Measurements from ENCODE around the gene USP49. TPM values are rescaled to one million over a fixed set of nuclear protein-coding genes. Genes with fewer than 3 reads are reported as not detected.
A peak's percentile ranks its signal among the peaks of the same experiment; 100 is the strongest.

The USP49 gene
- total RNA-seq, 1 experiment from 2014 or later = 2.3 TPM

GRCh38 chr6:41778895-41779294 is 116.3 kb downstream of the USP49 start:
- intact Hi-C loops (cut with micrococcal nuclease) = loop anchor here (10.0 kb wide), 1 partner anchor 174 kb away; no protein-coding TSS in a partner anchor
- TSS peak; percentile 41 for BruUV-seq (replicated peaks)
- Histone ChIP-seq H3K4me2 (ENCODE audit: low read length) (peak overlapping the region; percentile 97), H3K36me3 (ENCODE audit: low read depth, low read length) (no peaks in the 10 kb centered on the region; the same call in 1 of the 2 replicates), H4K20me1 (ENCODE audit: low read length) (no peaks in the 10 kb centered on the region), H3K27ac (ENCODE audit: low read length) (no peak overlapping the region), H3K27me3 (ENCODE audit: low read length) (no peaks in the 10 kb centered on the region), H3K4me3 (ENCODE audit: low read length) (peak overlapping the region; percentile 82), H3K9ac (ENCODE audit: low read length) (peak overlapping the region; percentile 67), H3F3A (ENCODE audit: low read length, unreplicated experiment) (no peaks in the 10 kb centered on the region), H2AFZ (ENCODE audit: low read length) (peak overlapping the region; percentile 74), H3K4me1 (ENCODE audit: insufficient read depth, low read length) (peaks cover 15% of the 10 kb centered on the region), H3K9me3 (ENCODE audit: low read length) (no peaks in the 10 kb centered on the region), H3K9me2 (replicated peaks; ENCODE audit: low read length) (no peaks in the 10 kb centered on the region), H3K79me2 (ENCODE audit: low read length) (peaks cover 6% of the 10 kb centered on the region; the same call in 1 of the 2 replicates)
- POLR2A ChIA-PET (ENCODE audit: unreplicated experiment) = no interaction called here
- DNase-seq = no peak
- no peak for ATAC-seq
- TF ChIP-seq EZH2 (IDR thresholded peaks at IDR 0.05; ENCODE audit: low read length, unreplicated experiment) (no peak), EZH2phosphoT487 (IDR thresholded peaks at IDR 0.05; ENCODE audit: borderline replicate concordance, low read length) (no peak)
- TF ChIP-seq, protein P1, sequence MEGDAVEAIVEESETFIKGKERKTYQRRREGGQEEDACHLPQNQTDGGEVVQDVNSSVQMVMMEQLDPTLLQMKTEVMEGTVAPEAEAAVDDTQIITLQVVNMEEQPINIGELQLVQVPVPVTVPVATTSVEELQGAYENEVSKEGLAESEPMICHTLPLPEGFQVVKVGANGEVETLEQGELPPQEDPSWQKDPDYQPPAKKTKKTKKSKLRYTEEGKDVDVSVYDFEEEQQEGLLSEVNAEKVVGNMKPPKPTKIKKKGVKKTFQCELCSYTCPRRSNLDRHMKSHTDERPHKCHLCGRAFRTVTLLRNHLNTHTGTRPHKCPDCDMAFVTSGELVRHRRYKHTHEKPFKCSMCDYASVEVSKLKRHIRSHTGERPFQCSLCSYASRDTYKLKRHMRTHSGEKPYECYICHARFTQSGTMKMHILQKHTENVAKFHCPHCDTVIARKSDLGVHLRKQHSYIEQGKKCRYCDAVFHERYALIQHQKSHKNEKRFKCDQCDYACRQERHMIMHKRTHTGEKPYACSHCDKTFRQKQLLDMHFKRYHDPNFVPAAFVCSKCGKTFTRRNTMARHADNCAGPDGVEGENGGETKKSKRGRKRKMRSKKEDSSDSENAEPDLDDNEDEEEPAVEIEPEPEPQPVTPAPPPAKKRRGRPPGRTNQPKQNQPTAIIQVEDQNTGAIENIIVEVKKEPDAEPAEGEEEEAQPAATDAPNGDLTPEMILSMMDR (conservative IDR thresholded peaks at IDR 0.05; ENCODE audit: low read depth, low read length) = no peak
- CTCF ChIA-PET = interaction anchor here (0.7 kb wide), 1 partner anchor 43 kb away, joined by 3 read pairs; no protein-coding TSS in a partner anchor

DNA sequence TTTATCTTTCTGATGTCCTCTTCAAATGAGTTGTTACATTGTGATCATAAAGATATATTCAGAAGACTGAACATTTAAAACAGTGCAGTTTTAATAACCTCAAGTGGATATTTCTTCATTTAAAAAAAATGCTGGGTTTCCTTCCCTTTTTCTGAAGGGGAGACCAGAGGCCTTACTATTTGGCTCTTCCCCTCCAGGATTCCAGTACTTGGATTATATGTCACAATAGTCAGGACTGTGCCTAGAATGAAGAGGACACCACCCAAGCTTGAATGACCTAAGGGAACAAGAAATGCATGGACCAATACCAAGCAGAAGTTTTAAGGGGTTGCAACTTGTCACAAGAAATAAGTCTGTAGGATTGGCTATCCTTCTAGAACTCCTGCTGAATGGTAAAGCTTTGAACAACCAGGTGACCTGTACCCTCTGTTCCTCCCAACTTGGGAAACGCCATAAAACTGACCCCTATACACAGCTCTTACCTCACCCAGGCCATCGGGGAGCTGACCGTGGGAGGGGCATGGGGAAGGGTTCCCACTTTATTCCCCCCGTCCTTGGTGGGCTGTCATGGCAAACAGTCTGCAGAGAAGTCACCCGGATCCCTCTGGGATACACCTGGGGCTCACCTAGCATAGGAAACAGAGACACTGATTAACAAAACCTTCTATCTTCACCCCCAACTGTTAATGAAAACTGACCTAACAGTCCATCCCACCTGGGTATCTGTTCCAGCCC is 117.5 kb downstream of the USP49 start:
- no peaks in the 10 kb centered on the region for H3K9me2 ChIP-seq (replicated peaks; ENCODE audit: low read length)
- H3K27ac ChIP-seq (ENCODE audit: low read length) = no peak overlapping the region
- H3K36me3 ChIP-seq (ENCODE audit: low read depth, low read length) = no peaks in the 10 kb centered on the region; the same call in 1 of the 2 replicates
- BruUV-seq (replicated peaks) = no TSS peak
- H3K9me3 ChIP-seq (ENCODE audit: low read length) = no peaks in the 10 kb centered on the region
- peaks cover 15% of the 10 kb centered on the region for H3K4me1 ChIP-seq (ENCODE audit: insufficient read depth, low read length)
- ChIA-PET POLR2A (ENCODE audit: unreplicated experiment) (no interaction called here), CTCF (no interaction called here)
- intact Hi-C loops (cut with micrococcal nuclease) = loop anchor here (10.0 kb wide), 1 partner anchor 173 kb away; no protein-coding TSS in a partner anchor
- H3K9ac ChIP-seq (ENCODE audit: low read length) = no peak overlapping the region
- DNase-seq (no peak), ATAC-seq (no peak)
- H3K4me3 ChIP-seq (ENCODE audit: low read length) = no peak overlapping the region
- no peaks in the 10 kb centered on the region for H3K27me3 ChIP-seq (ENCODE audit: low read length)
- H4K20me1 ChIP-seq (ENCODE audit: low read length) = no peaks in the 10 kb centered on the region
- H2AFZ ChIP-seq (ENCODE audit: low read length) = no peak overlapping the region
- TF ChIP-seq EZH2 (IDR thresholded peaks at IDR 0.05; ENCODE audit: low read length, unreplicated experiment) = no peak
- no peaks in the 10 kb centered on the region for H3F3A ChIP-seq (ENCODE audit: low read length, unreplicated experiment)
- no peak overlapping the region for H3K4me2 ChIP-seq (ENCODE audit: low read length)
- peaks cover 6% of the 10 kb centered on the region; the same call in 1 of the 2 replicates for H3K79me2 ChIP-seq (ENCODE audit: low read length)

- ATAC-seq (no peak), DNase-seq (no peak)
- Histone ChIP-seq H3K27ac (ENCODE audit: low read length) (no peak overlapping the region), H3F3A (ENCODE audit: low read length, unreplicated experiment) (no peaks in the 10 kb centered on the region), H3K9me3 (ENCODE audit: low read length) (no peaks in the 10 kb centered on the region), H2AFZ (ENCODE audit: low read length) (no peak overlapping the region), H3K27me3 (ENCODE audit: low read length) (no peaks in the 10 kb centered on the region), H3K4me1 (ENCODE audit: insufficient read depth, low read length) (peaks cover 5% of the 10 kb centered on the region; the same call in 1 of the 2 replicates), H3K9me2 (replicated peaks; ENCODE audit: low read length) (no peaks in the 10 kb centered on the region), H3K36me3 (ENCODE audit: low read depth, low read length) (no peaks in the 10 kb centered on the region; the same call in none of the 2 replicates), H3K79me2 (ENCODE audit: low read length) (peaks cover 6% of the 10 kb centered on the region; the same call in 1 of the 2 replicates), H3K4me3 (ENCODE audit: low read length) (no peak overlapping the region), H4K20me1 (ENCODE audit: low read length) (no peaks in the 10 kb centered on the region), H3K9ac (ENCODE audit: low read length) (no peak overlapping the region), H3K4me2 (ENCODE audit: low read length) (no peak overlapping the region)
- intact Hi-C loops (cut with micrococcal nuclease) = loop anchor here (10.0 kb wide), 1 partner anchor 171 kb away; no protein-coding TSS in a partner anchor
- no TSS peak for BruUV-seq (replicated peaks)
- ChIA-PET CTCF (no interaction called here), POLR2A (ENCODE audit: unreplicated experiment) (no interaction called here)
- TF ChIP-seq, protein P1 (conservative IDR thresholded peaks at IDR 0.05; ENCODE audit: low read depth, low read length) = no peak
- no peak for TF ChIP-seq EZH2phosphoT487 (IDR thresholded peaks at IDR 0.05; ENCODE audit: borderline replicate concordance, low read length)
- TF ChIP-seq EZH2 (IDR thresholded peaks at IDR 0.05; ENCODE audit: low read length, unreplicated experiment) = no peak
Observed at GRCh38 chr6:41775293-41775882, 119.8 kb downstream of the USP49 start.

Measured in PC-3 (cell line).